Central memory CD8-positive, alpha-beta T cell (primary cell): ENCODE data around the gene KCNH3.

Experiments
- ATAC-seq: fragments of 150-1000 bp; cut with Tn5 transposase; replicated peaks from 2 replicates; pipeline ENCODE4 v1.10.0; 2022; ENCODE audit warnings: mild to moderate bottlenecking, moderate FRiP score, moderate number of reproducible peaks; ENCODE audit not compliant: poor library complexity, severe bottlenecking; ENCODE audit errors: extremely low read depth
- DNase-seq, 2 donors: peaks; one replicate each; pipeline ENCODE4 v3.0.0; 2021; ENCODE audit warnings: low spot score in 2 of 2
- H3K27ac Mint-ChIP-seq: one replicate; pipeline ENCODE4 v1.8.0; 2022; ENCODE audit warnings: low read depth, mild to moderate bottlenecking, moderate library complexity, mixed read lengths
- H3K27me3 Mint-ChIP-seq: one replicate; pipeline ENCODE4 v1.8.0; 2022; ENCODE audit warnings: mixed read lengths
- H3K36me3 Mint-ChIP-seq: one replicate; pipeline ENCODE4 v1.8.0; 2022; ENCODE audit warnings: mild to moderate bottlenecking, moderate library complexity, mixed read lengths; ENCODE audit not compliant: insufficient read depth
- H3K4me1 Mint-ChIP-seq: one replicate; pipeline ENCODE4 v1.8.0; 2022; ENCODE audit warnings: mixed read lengths
- H3K4me3 Mint-ChIP-seq: one replicate; pipeline ENCODE4 v1.8.0; 2022; ENCODE audit warnings: mild to moderate bottlenecking, moderate library complexity, mixed read lengths
- H3K9me3 Mint-ChIP-seq: one replicate; pipeline ENCODE4 v1.8.0; 2022; ENCODE audit warnings: mixed read lengths

KCNH3 gene, protein sequence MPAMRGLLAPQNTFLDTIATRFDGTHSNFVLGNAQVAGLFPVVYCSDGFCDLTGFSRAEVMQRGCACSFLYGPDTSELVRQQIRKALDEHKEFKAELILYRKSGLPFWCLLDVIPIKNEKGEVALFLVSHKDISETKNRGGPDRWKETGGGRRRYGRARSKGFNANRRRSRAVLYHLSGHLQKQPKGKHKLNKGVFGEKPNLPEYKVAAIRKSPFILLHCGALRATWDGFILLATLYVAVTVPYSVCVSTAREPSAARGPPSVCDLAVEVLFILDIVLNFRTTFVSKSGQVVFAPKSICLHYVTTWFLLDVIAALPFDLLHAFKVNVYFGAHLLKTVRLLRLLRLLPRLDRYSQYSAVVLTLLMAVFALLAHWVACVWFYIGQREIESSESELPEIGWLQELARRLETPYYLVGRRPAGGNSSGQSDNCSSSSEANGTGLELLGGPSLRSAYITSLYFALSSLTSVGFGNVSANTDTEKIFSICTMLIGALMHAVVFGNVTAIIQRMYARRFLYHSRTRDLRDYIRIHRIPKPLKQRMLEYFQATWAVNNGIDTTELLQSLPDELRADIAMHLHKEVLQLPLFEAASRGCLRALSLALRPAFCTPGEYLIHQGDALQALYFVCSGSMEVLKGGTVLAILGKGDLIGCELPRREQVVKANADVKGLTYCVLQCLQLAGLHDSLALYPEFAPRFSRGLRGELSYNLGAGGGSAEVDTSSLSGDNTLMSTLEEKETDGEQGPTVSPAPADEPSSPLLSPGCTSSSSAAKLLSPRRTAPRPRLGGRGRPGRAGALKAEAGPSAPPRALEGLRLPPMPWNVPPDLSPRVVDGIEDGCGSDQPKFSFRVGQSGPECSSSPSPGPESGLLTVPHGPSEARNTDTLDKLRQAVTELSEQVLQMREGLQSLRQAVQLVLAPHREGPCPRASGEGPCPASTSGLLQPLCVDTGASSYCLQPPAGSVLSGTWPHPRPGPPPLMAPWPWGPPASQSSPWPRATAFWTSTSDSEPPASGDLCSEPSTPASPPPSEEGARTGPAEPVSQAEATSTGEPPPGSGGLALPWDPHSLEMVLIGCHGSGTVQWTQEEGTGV

DNA sequence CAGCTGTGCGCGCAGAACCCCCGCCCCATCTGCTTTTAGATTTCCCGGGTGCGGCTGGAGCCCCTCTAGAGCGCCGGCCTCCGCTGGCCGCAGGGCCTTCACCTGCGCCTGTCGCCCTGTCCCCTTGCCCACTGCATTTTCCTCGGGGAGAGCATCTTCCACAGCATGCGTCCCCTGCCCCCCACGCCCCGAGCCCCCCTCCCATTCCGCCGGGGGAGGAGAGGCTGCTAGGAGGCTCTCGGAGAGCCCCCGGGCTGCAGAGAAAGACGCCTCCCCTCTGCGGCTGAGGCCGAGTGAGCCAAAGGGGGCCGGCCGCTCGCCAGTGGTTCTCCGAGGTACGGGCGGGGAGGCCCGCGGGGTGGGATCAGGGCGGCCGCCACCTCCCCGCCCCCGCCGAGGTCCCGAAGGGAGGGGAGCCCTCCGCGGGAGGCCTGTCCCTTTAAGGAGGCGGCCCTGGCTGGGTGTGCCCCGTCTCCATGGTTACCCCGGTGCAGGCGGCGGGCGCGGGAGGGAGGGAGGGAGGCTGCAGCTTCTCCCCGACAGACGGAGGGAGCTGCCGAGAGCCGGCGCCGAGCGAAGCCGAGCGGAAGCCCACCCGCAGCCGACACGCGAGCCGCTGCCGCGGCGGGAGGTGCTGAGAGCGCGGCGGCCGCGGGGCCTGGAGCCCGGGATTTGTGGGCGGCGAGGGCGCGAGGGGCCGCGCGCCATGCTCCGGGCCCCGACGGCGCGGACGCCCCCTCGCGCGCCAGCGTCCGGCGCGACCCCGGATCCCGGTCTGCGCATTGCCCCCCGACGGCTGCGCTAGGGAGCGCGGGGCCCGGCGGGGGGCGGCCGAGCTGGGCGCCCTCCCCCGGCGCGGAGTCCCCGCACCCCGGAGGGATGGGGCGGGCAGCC lies at the start of gene KCNH3:
KCNH3 (plus strand) TSS at position 521 of the 894 bp plus-strand sequence. CDS start 387 bp downstream, outside the sequence.
- no peaks in the 10 kb centered on the region for H3K27me3 Mint-ChIP-seq
- no peaks in the 10 kb centered on the region for H3K9me3 Mint-ChIP-seq
- H3K4me1 Mint-ChIP-seq, result peaks cover 12% of the 10 kb centered on the region
- ATAC-seq (peak; percentile 96), DNase-seq (peak; percentile 61 to 81)
- peak within 1 kb of the TSS; percentile 77 for H3K4me3 Mint-ChIP-seq
- H3K36me3 Mint-ChIP-seq, result peaks cover 5% of the 10 kb centered on the region
- H3K27ac Mint-ChIP-seq, result peak within 1 kb of the TSS; percentile 71

- ATAC-seq (no peak), DNase-seq (no peak)
- Mint-ChIP-seq H3K4me3 (no peak overlapping the region), H3K27me3 (no peaks in the 10 kb centered on the region), H3K4me1 (no peaks in the 10 kb centered on the region), H3K9me3 (no peaks in the 10 kb centered on the region), H3K36me3 (no peaks in the 10 kb centered on the region), H3K27ac (no peak overlapping the region)
These were observed 49.7 kb upstream of the KCNH3 start for GRCh38 chr12:49489154-49489553.

GRCh38 chr12:49489720-49490119 lies 49.1 kb upstream of the KCNH3 start:
- no peaks in the 10 kb centered on the region for H3K27me3 Mint-ChIP-seq

DNA sequence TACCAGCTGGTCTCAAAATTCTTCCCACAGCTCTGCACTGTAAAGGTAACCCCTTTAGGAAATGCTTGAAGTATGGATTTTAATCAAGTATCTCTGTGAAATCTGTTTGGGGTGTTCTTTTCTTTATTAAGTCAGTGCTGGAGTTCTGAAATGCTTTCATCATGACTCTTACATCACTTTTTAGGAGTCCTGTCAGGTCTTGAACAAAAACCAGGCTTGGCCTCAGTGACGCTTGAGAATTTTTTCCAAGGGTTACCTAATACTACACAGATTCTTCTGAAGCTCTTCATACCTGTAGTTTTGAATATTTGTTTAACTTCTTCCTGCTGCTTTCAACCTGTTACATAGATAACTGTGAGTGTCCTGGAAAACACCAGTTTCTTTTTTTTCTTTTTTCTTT lies 47.0 kb upstream of the KCNH3 start:
- H3K27me3 Mint-ChIP-seq, result no peaks in the 10 kb centered on the region
- H3K27ac Mint-ChIP-seq, result no peak overlapping the region
- H3K4me3 Mint-ChIP-seq, result no peak overlapping the region
- H3K4me1 Mint-ChIP-seq, result no peaks in the 10 kb centered on the region
- ATAC-seq (no peak), DNase-seq (no peak)
- peaks cover 1% of the 10 kb centered on the region for H3K36me3 Mint-ChIP-seq
- H3K9me3 Mint-ChIP-seq, result no peaks in the 10 kb centered on the region

More at GRCh38 chr12:49489720-49490119, 49.1 kb upstream of the KCNH3 start:
- no peaks in the 10 kb centered on the region for H3K36me3 Mint-ChIP-seq
- peak overlapping the region; percentile 51 for H3K27ac Mint-ChIP-seq
- DNase-seq (no peak), ATAC-seq (no peak)
- H3K4me1 Mint-ChIP-seq, result no peaks in the 10 kb centered on the region
- H3K4me3 Mint-ChIP-seq, result no peak overlapping the region
- no peaks in the 10 kb centered on the region for H3K9me3 Mint-ChIP-seq

DNA sequence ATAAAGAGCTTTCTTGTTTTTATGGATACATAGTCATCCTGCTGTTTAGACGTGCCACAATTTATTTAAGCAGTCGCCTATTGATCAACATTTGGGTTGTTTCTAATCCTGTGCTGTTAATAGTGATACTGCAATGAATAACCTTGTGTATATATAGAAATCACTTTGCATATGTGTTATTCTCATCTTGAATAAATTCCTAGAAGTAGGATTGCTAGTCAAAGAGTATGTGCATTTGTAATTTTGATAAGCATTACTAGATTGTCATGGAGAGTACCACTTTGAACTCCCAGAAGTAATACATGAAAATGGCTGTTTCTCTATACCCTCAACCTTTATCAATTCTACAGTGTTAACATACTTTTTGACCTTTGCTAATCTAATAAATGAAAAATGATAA lies 44.9 kb upstream of the KCNH3 start:
- H3K4me3 Mint-ChIP-seq, result no peak overlapping the region
- ATAC-seq (no peak), DNase-seq (no peak)
- H3K36me3 Mint-ChIP-seq, result peaks cover 4% of the 10 kb centered on the region
- H3K27ac Mint-ChIP-seq, result no peak overlapping the region
- no peaks in the 10 kb centered on the region for H3K9me3 Mint-ChIP-seq
- no peaks in the 10 kb centered on the region for H3K4me1 Mint-ChIP-seq
- H3K27me3 Mint-ChIP-seq, result no peaks in the 10 kb centered on the region

- H3K4me3 Mint-ChIP-seq, result no peak overlapping the region
- DNase-seq (no peak), ATAC-seq (no peak)
- H3K27ac Mint-ChIP-seq, result no peak overlapping the region
- no peaks in the 10 kb centered on the region for H3K4me1 Mint-ChIP-seq
- no peaks in the 10 kb centered on the region for H3K9me3 Mint-ChIP-seq
- H3K36me3 Mint-ChIP-seq, result peaks cover 6% of the 10 kb centered on the region
- H3K27me3 Mint-ChIP-seq, result no peaks in the 10 kb centered on the region
These were observed 42.1 kb upstream of the KCNH3 start for GRCh38 chr12:49496417-49497360.

- no peaks in the 10 kb centered on the region for H3K27me3 Mint-ChIP-seq
- H3K27ac Mint-ChIP-seq, result no peak overlapping the region
- no peaks in the 10 kb centered on the region for H3K9me3 Mint-ChIP-seq
- H3K36me3 Mint-ChIP-seq, result peaks cover 6% of the 10 kb centered on the region
- H3K4me3 Mint-ChIP-seq, result no peak overlapping the region
- no peak for ATAC-seq
- DNase-seq, result no peak
- H3K4me1 Mint-ChIP-seq, result no peaks in the 10 kb centered on the region
These were observed 36.9 kb upstream of the KCNH3 start for GRCh38 chr12:49501895-49502294.

DNA sequence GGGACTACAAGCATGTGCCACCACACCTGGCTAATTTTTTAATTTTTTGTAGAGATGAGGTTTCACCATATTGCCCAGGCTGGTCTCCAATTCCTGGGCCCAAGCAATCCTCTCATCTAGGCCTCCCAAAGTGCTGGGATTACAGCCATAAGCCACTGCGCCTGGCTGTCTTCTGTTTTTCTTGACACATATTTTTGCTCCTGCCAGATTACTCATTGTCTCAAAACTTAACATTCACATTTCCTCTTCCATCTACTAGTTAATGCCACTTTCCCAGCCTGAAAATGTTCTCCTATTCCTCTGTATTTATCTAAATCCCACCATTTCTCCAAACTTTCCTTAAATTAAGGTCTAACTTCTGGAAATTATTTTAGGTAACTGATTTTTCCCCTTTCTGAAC lies 36.2 kb upstream of the KCNH3 start:
- ATAC-seq (no peak), DNase-seq (no peak)
- Mint-ChIP-seq H3K9me3 (no peaks in the 10 kb centered on the region), H3K36me3 (peaks cover 5% of the 10 kb centered on the region), H3K4me3 (no peak overlapping the region), H3K27me3 (no peaks in the 10 kb centered on the region), H3K27ac (no peak overlapping the region), H3K4me1 (no peaks in the 10 kb centered on the region)

DNA sequence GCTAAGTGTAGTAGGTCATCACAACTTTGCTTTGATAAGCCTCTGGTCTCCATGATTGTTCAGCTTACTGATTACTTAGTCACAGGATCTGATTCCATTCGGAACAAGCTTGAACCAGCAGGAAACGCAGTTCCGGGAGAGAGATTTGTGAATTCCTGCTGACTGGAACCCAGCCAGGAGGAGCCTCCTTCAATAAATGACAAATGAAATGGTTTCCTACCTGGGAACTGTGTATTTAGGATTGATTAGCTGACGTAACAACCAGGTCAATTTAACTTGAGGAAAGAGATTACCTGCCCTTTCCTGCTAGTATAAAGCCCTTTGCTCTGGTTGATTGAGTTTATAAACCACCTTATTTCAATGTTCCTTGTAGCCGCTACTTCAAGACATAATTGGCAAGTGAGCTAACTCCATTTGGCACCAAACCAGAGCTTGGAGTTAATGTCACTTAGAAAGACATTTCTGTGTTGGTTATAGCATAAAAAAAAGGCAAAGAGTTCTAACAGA lies 35.1 kb upstream of the KCNH3 start:
- Mint-ChIP-seq H3K27ac (no peak overlapping the region), H3K4me3 (no peak overlapping the region), H3K27me3 (no peaks in the 10 kb centered on the region), H3K36me3 (peaks cover 4% of the 10 kb centered on the region), H3K9me3 (no peaks in the 10 kb centered on the region), H3K4me1 (no peaks in the 10 kb centered on the region)
- ATAC-seq, result no peak
- DNase-seq, result no peak

DNA sequence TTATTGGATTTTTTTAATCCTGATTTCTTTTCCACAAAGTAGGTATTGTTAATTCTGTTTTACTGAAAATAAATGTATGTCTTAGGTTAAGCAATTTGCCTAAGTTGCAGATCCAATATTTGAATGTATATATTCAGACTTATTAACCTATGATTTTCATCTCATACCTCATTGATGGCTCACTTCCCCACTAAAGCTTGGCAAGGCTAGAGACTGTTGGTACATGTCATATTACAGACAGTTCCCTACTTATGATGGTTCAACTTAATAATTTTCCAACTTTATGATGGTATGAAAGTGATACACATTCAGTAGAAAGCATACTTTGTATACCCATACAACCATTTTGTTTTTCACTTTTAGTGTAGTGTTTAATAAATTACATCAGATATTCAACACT lies 33.2 kb upstream of the KCNH3 start:
- ATAC-seq, result no peak
- no peak overlapping the region for H3K27ac Mint-ChIP-seq
- DNase-seq, result no peak
- peaks cover 4% of the 10 kb centered on the region for H3K36me3 Mint-ChIP-seq
- H3K4me3 Mint-ChIP-seq, result no peak overlapping the region
- no peaks in the 10 kb centered on the region for H3K27me3 Mint-ChIP-seq
- no peaks in the 10 kb centered on the region for H3K4me1 Mint-ChIP-seq
- H3K9me3 Mint-ChIP-seq, result no peaks in the 10 kb centered on the region

GRCh38 chr12:49507139-49507538 lies 31.7 kb upstream of the KCNH3 start:
- Mint-ChIP-seq H3K4me1 (no peaks in the 10 kb centered on the region), H3K36me3 (peaks cover 4% of the 10 kb centered on the region), H3K4me3 (no peak overlapping the region), H3K27ac (no peak overlapping the region), H3K9me3 (no peaks in the 10 kb centered on the region), H3K27me3 (no peaks in the 10 kb centered on the region)
- DNase-seq (no peak), ATAC-seq (no peak)
